MCF 10A (cell line): ENCODE measurements around the gene FANCC. TPM values are rescaled to one million over a fixed set of nuclear protein-coding genes. Genes with fewer than 3 reads are reported as not detected.

ENCODE experiments used
- BruUV-seq: library from RNA; stranded (reverse); fragments of 400-500 nt; replicated peaks from 2 replicates; lab custom pipeline; 2021; lab: Mats Ljungman, UMichigan
- CTCF ChIA-PET: fragments of 300-600 bp; sonication (Branson Sonifier 250); formaldehyde crosslinking; extraction: SDS; loops from one replicate; lab custom pipeline; 2021; ENCODE audit warnings: antibody characterized with exemption, inconsistent platforms; lab: Yijun Ruan, JAX
- POLR2A ChIA-PET: fragments of 300-600, 350-650 bp; sonication (Branson Sonifier 250); formaldehyde crosslinking; extraction: SDS; loops from one replicate; lab custom pipeline; 2020; ENCODE audit warnings: antibody characterized with exemption, inconsistent platforms; lab: Yijun Ruan, JAX
- DNase-seq: peaks from one replicate; pipeline ENCODE4 v3.0.0-alpha.2; 2018; ENCODE audit not compliant: unreplicated experiment
- H3K27ac Mint-ChIP-seq: one replicate; pipeline ENCODE4 v1.8.0; 2022; ENCODE audit warnings: mild to moderate bottlenecking, low read depth, mixed read lengths; ENCODE audit not compliant: unreplicated experiment
- H3K27me3 Mint-ChIP-seq: one replicate; pipeline ENCODE4 v1.8.0; 2022; ENCODE audit warnings: mixed read lengths; ENCODE audit not compliant: insufficient read depth, unreplicated experiment
- H3K36me3 Mint-ChIP-seq: one replicate; pipeline ENCODE4 v1.8.0; 2022; ENCODE audit warnings: mild to moderate bottlenecking, moderate library complexity, mixed read lengths; ENCODE audit not compliant: insufficient read depth, unreplicated experiment
- H3K4me1 Mint-ChIP-seq: one replicate; pipeline ENCODE4 v1.8.0; 2022; ENCODE audit warnings: mixed read lengths; ENCODE audit not compliant: insufficient read depth, unreplicated experiment
- H3K4me3 Mint-ChIP-seq: one replicate; pipeline ENCODE4 v1.8.0; 2022; ENCODE audit warnings: mild to moderate bottlenecking, moderate library complexity, mixed read lengths; ENCODE audit not compliant: unreplicated experiment
- H3K9me3 Mint-ChIP-seq: one replicate; pipeline ENCODE4 v1.8.0; 2022; ENCODE audit warnings: mixed read lengths; ENCODE audit not compliant: unreplicated experiment
- intact Hi-C: fragments of 100-400 bp; cut with micrococcal nuclease; formaldehyde crosslinking; loops from 2 replicates; pipeline ENCODE4 v1.14.1; 2022
- total RNA-seq: library from RNA; stranded (reverse); gene quantifications from 2 replicates; pipeline ENCODE4 v1.2.3, GENCODE V29; 2022
- TF ChIP-seq, protein P1 (sequence below): fragments of 200-600 bp; IDR thresholded peaks from one replicate; pipeline ENCODE4 v1.8.0; 2022; ENCODE audit warnings: antibody characterized with exemption, mild to moderate bottlenecking; ENCODE audit not compliant: unreplicated experiment

FANCC gene
- total RNA-seq, 1 experiment from 2014 or later: 12.1 TPM

- intact Hi-C loops: no loop called here
- no peak for DNase-seq
- peaks cover 10% of the 10 kb centered on the region for H3K4me1 Mint-ChIP-seq
- no peaks in the 10 kb centered on the region for H3K9me3 Mint-ChIP-seq
- no TSS peak for BruUV-seq
- POLR2A ChIA-PET: no interaction called here
- no peak overlapping the region for H3K27ac Mint-ChIP-seq
- no peaks in the 10 kb centered on the region for H3K36me3 Mint-ChIP-seq
- CTCF ChIA-PET: interaction anchor here (0.6 to 1.6 kb wide), 2 partner anchors 22 to 388 kb away, joined by 3 to 5 read pairs; no protein-coding TSS in a partner anchor
- TF ChIP-seq, protein P1, sequence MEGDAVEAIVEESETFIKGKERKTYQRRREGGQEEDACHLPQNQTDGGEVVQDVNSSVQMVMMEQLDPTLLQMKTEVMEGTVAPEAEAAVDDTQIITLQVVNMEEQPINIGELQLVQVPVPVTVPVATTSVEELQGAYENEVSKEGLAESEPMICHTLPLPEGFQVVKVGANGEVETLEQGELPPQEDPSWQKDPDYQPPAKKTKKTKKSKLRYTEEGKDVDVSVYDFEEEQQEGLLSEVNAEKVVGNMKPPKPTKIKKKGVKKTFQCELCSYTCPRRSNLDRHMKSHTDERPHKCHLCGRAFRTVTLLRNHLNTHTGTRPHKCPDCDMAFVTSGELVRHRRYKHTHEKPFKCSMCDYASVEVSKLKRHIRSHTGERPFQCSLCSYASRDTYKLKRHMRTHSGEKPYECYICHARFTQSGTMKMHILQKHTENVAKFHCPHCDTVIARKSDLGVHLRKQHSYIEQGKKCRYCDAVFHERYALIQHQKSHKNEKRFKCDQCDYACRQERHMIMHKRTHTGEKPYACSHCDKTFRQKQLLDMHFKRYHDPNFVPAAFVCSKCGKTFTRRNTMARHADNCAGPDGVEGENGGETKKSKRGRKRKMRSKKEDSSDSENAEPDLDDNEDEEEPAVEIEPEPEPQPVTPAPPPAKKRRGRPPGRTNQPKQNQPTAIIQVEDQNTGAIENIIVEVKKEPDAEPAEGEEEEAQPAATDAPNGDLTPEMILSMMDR: no peak
- no peaks in the 10 kb centered on the region for H3K27me3 Mint-ChIP-seq
- H3K4me3 Mint-ChIP-seq: no peak overlapping the region
These were observed 115.3 kb downstream of the FANCC start for GRCh38 chr9:95202076-95202681.

- DNase-seq: no peak
- no TSS peak for BruUV-seq
- Mint-ChIP-seq H3K27ac (no peak overlapping the region), H3K36me3 (no peaks in the 10 kb centered on the region), H3K4me1 (peaks cover 14% of the 10 kb centered on the region), H3K9me3 (no peaks in the 10 kb centered on the region), H3K4me3 (no peak overlapping the region), H3K27me3 (no peaks in the 10 kb centered on the region)
- ChIA-PET POLR2A (interaction anchor here (0.5 kb wide), 1 partner anchor 1386 kb away, joined by 3 read pairs; no protein-coding TSS in a partner anchor), CTCF (interaction anchor here (1.6 kb wide), 1 partner anchor 21 kb away, joined by 5 read pairs; no protein-coding TSS in a partner anchor)
- TF ChIP-seq, protein P1: no peak
- intact Hi-C loops: no loop called here
These were observed 116.3 kb downstream of the FANCC start for GRCh38 chr9:95201206-95201605.

- Mint-ChIP-seq H3K4me3 (peak overlapping the region; percentile 21), H3K36me3 (no peaks in the 10 kb centered on the region), H3K9me3 (no peaks in the 10 kb centered on the region), H3K27ac (peak overlapping the region; percentile 98), H3K4me1 (peaks cover 14% of the 10 kb centered on the region), H3K27me3 (no peaks in the 10 kb centered on the region)
- DNase-seq: peak; percentile 88
- BruUV-seq: no TSS peak
- ChIA-PET CTCF (interaction anchor here (0.6 to 1.2 kb wide), 6 partner anchors 8 to 956 kb away, joined by 3 to 4 read pairs (median 3); no protein-coding TSS in a partner anchor), POLR2A (interaction anchor here (0.6 to 1.6 kb wide), 4 partner anchors 9 to 313 kb away, joined by 3 to 5 read pairs (median 4); no protein-coding TSS in a partner anchor)
- intact Hi-C loops: loop anchor here (10.0 kb wide), 1 partner anchor 317 kb away; the partner anchor contains the start of gene PTCH1
- TF ChIP-seq, protein P1: no peak
These were observed 119.7 kb downstream of the FANCC start for GRCh38 chr9:95197692-95198271.

- Mint-ChIP-seq H3K27me3 (no peaks in the 10 kb centered on the region), H3K36me3 (no peaks in the 10 kb centered on the region), H3K4me3 (no peak overlapping the region), H3K4me1 (peaks cover 14% of the 10 kb centered on the region), H3K27ac (no peak overlapping the region), H3K9me3 (no peaks in the 10 kb centered on the region)
- ChIA-PET CTCF (interaction anchor here (0.9 to 2.6 kb wide), 2 partner anchors 13 to 25 kb away, joined by 6 to 10 read pairs; no protein-coding TSS in a partner anchor), POLR2A (no interaction called here)
- BruUV-seq: no TSS peak
- TF ChIP-seq, protein P1: no peak
- DNase-seq: no peak
- intact Hi-C loops: loop anchor here (10.0 kb wide), 1 partner anchor 321 kb away; the partner anchor contains the start of gene PTCH1
These were observed 124.0 kb downstream of the FANCC start for GRCh38 chr9:95193480-95193879.
